IMR-90 (cell line): Measurements from ENCODE around the gene ID3. TPM values are rescaled to one million over a fixed set of nuclear protein-coding genes. Genes with fewer than 3 reads are reported as not detected.

Source experiments
- ATAC-seq: fragments of 200-7000 bp; cut with Tn5 transposase; 2 replicates; pipeline ENCODE4 v1.9.1; 2020; ENCODE audit warnings: low read depth, mild to moderate bottlenecking, moderate library complexity
- BruUV-seq: library from RNA; stranded (reverse); fragments of 400-500 nt; replicated peaks from 2 replicates; lab custom pipeline; 2021; lab: Mats Ljungman, UMichigan
- CTCF ChIA-PET: fragments of 300-600 bp; formaldehyde crosslinking; extraction: SDS; loops from one replicate; lab custom pipeline; 2021; ENCODE audit warnings: antibody characterized with exemption; lab: Yijun Ruan, JAX
- POLR2A ChIA-PET: fragments of 300-600 bp; sonication (Branson Sonifier 250); formaldehyde crosslinking; loops from one replicate; lab custom pipeline; 2022; ENCODE audit warnings: antibody characterized with exemption; ENCODE audit not compliant: unreplicated experiment; lab: Charles Lee
- DNase-seq: peaks from one replicate; pipeline ENCODE4 v3.0.0; 2013
- H2AFZ ChIP-seq: replicated peaks from 2 replicates; pipeline ENCODE3; 2013; ENCODE audit warnings: low read length, mild to moderate bottlenecking; ENCODE audit not compliant: poor library complexity
- H2AK5ac ChIP-seq: 2 replicates; pipeline ENCODE4 v1.6.1; 2013; ENCODE audit warnings: low read depth, low read length, inconsistent platforms
- H2AK9ac ChIP-seq: replicated peaks from 2 replicates; pipeline ENCODE3; 2013; ENCODE audit warnings: mild to moderate bottlenecking, low read depth, low read length, moderate library complexity; ENCODE audit not compliant: poor library complexity
- H2BK120ac ChIP-seq: 2 replicates; pipeline ENCODE4 v1.6.1; 2013; ENCODE audit warnings: low read depth, low read length, inconsistent platforms
- H2BK15ac ChIP-seq: 3 replicates; pipeline ENCODE4 v1.6.1; 2013; ENCODE audit warnings: low read depth, low read length, inconsistent platforms
- H2BK20ac ChIP-seq: 2 replicates; pipeline ENCODE4 v1.6.1; 2013; ENCODE audit warnings: low read depth, mild to moderate bottlenecking, inconsistent platforms, low read length, moderate library complexity
- H2BK5ac ChIP-seq: 2 replicates; pipeline ENCODE4 v1.6.1; 2013; ENCODE audit warnings: mild to moderate bottlenecking, low read depth, low read length, inconsistent platforms; ENCODE audit not compliant: poor library complexity, severe bottlenecking
- H3K14ac ChIP-seq: replicated peaks from 2 replicates; pipeline ENCODE4 v1.6.1; 2013; ENCODE audit warnings: low read depth, low read length, inconsistent platforms
- H3K18ac ChIP-seq: 2 replicates; pipeline ENCODE4 v1.6.1; 2013; ENCODE audit warnings: low read depth, low read length, control low read depth
- H3K23ac ChIP-seq: 2 replicates; pipeline ENCODE4 v1.6.1; 2013; ENCODE audit warnings: low read depth, low read length, inconsistent platforms
- H3K27ac ChIP-seq: 2 replicates; pipeline ENCODE4 v1.5.1; 2013; ENCODE audit warnings: mild to moderate bottlenecking, control low read depth, low read length; ENCODE audit not compliant: insufficient read depth
- H3K27me3 ChIP-seq: 2 replicates; pipeline ENCODE4 v1.6.1; 2013; ENCODE audit warnings: low read length; ENCODE audit not compliant: control insufficient read depth, insufficient read depth
- H3K36me3 ChIP-seq: 2 replicates; pipeline ENCODE4 v1.6.1; 2013; ENCODE audit warnings: low read length, mixed read lengths; ENCODE audit not compliant: control insufficient read depth, insufficient read depth
- H3K4ac ChIP-seq: 2 replicates; pipeline ENCODE4 v1.6.1; 2013; ENCODE audit warnings: low read depth, low read length, inconsistent platforms
- H3K4me1 ChIP-seq: 2 replicates; pipeline ENCODE4 v1.6.1; 2013; ENCODE audit warnings: low read length, mixed read lengths; ENCODE audit not compliant: control insufficient read depth, insufficient read depth
- H3K4me2 ChIP-seq: 2 replicates; pipeline ENCODE4 v1.6.1; 2013; ENCODE audit warnings: low read depth, mild to moderate bottlenecking, control low read depth, low read length, moderate library complexity
- H3K4me3 ChIP-seq: 2 replicates; pipeline ENCODE4 v1.5.1; 2013; ENCODE audit warnings: low read depth, mild to moderate bottlenecking, control low read depth, low read length, moderate library complexity; ENCODE audit not compliant: insufficient read depth
- H3K56ac ChIP-seq: 2 replicates; pipeline ENCODE4 v1.6.1; 2013; ENCODE audit warnings: low read length, inconsistent platforms; ENCODE audit not compliant: insufficient read depth; ENCODE audit errors: extremely low read depth
- H3K79me1 ChIP-seq, 2 experiments: 2 replicates each; pipeline ENCODE4 v1.6.1; 2013; ENCODE audit warnings: low read length in 2 of 2, inconsistent platforms in 1 of 2, low read depth in 1 of 2
- H3K9ac ChIP-seq: 2 replicates; pipeline ENCODE4 v1.6.1; 2013; ENCODE audit warnings: low read depth, low read length, control low read depth
- H3K9me1 ChIP-seq: 2 replicates; pipeline ENCODE4 v1.6.1; 2013; ENCODE audit warnings: low read length, inconsistent platforms; ENCODE audit not compliant: insufficient read depth
- H3K9me3 ChIP-seq: 2 replicates; pipeline ENCODE4 v1.6.1; 2013; ENCODE audit warnings: low read length; ENCODE audit not compliant: control insufficient read depth, insufficient read depth
- H4K20me1 ChIP-seq: 2 replicates; pipeline ENCODE4 v1.6.1; 2013; ENCODE audit warnings: low read length, inconsistent platforms; ENCODE audit not compliant: insufficient read depth
- H4K5ac ChIP-seq: 2 replicates; pipeline ENCODE4 v1.6.1; 2013; ENCODE audit warnings: mild to moderate bottlenecking, low read depth, low read length, control low read depth
- H4K8ac ChIP-seq, 2 experiments: 2 replicates each; pipeline ENCODE4 v1.6.1; 2013; ENCODE audit warnings: low read depth in 2 of 2, low read length in 2 of 2, control low read depth in 1 of 2, inconsistent platforms in 1 of 2
- H4K91ac ChIP-seq: 2 replicates; pipeline ENCODE4 v1.6.1; 2013; ENCODE audit warnings: low read depth, low read length, inconsistent platforms; ENCODE audit not compliant: insufficient read depth
- BHLHE40 ChIP-seq: fragments of 150-350 bp; IDR thresholded peaks from 2 replicates; pipeline ENCODE4 v1.6.1; 2016; ENCODE audit warnings: mild to moderate bottlenecking, low read depth, low read length
- CEBPB ChIP-seq: IDR thresholded peaks from 2 replicates; pipeline ENCODE4 v1.6.1; 2012; ENCODE audit warnings: low read depth, low read length, improper control_type of control experiment
- CHD1 ChIP-seq: IDR thresholded peaks from 2 replicates; pipeline ENCODE4 v1.6.1; 2012; ENCODE audit warnings: low read depth, low read length, improper control_type of control experiment
- FOS ChIP-seq: fragments of 150-350 bp; IDR thresholded peaks from 2 replicates; pipeline ENCODE4 v1.6.1; 2016; ENCODE audit warnings: low read depth, low read length
- MAFK ChIP-seq: IDR thresholded peaks from 2 replicates; pipeline ENCODE4 v1.6.1; 2012; ENCODE audit warnings: low read depth, low read length, improper control_type of control experiment
- POLR2A ChIP-seq: IDR thresholded peaks from 2 replicates; pipeline ENCODE4 v1.6.1; 2012; ENCODE audit warnings: mild to moderate bottlenecking, low read depth, low read length
- WGBS, 2 experiments: methylation state at CpG; one replicate each; pipeline versions ENCODE4 v1.1.5 to v1.1.7; 2013; ENCODE audit warnings: missing lambda C conversion rate in 2 of 2; ENCODE audit not compliant: insufficient read length in 1 of 2; ENCODE audit errors: extremely low coverage in 2 of 2; 5-methylcytosine and 5-hydroxymethylcytosine counted together
- dilution Hi-C: fragments of 300-500 bp; cut with HindIII; formaldehyde crosslinking; loops from one replicate; pipeline ENCODE4 v1.14.3; 2018; ENCODE audit warnings: low sequenced_read_pairs; ENCODE audit not compliant: unreplicated experiment
- in situ Hi-C: fragments of 300-500 bp; cut with MboI; formaldehyde crosslinking; loops from 3 replicates; pipeline ENCODE4 v1.14.3; 2019; ENCODE audit warnings: low sequenced_read_pairs, inconsistent platforms, mixed read lengths
- intact Hi-C: fragments of 100-400 bp; cut with micrococcal nuclease; formaldehyde crosslinking; loops from 2 replicates; pipeline ENCODE4 v1.10.0; 2022
- polyA plus RNA-seq, 3 experiments: library from polyadenylated mRNA; depleted of rRNA; stranded (reverse); fragments of >200 nt; gene quantifications; 2 replicates each; pipeline ENCODE4 v1.2.3, GENCODE V29; 2012; ENCODE audit warnings: low replicate concordance in 1 of 3
- total RNA-seq: library from RNA; depleted of rRNA; stranded (reverse); fragments of >200 nt; gene quantifications from 2 replicates; pipeline ENCODE4 v1.2.3, GENCODE V29; 2012
- TF ChIP-seq, protein P1 (sequence below): conservative IDR thresholded peaks from 2 replicates; pipeline ENCODE4 v1.5.1; 2012; ENCODE audit warnings: mild to moderate bottlenecking, low read depth, low read length, improper control_type of control experiment
- TF ChIP-seq, protein P2 (sequence below): fragments of 150-350 bp; IDR thresholded peaks from 2 replicates; pipeline ENCODE4 v1.6.1; 2017; ENCODE audit warnings: mild to moderate bottlenecking, antibody characterized with exemption, low read length, low read depth
- TF ChIP-seq, protein P3 (sequence below): fragments of 150-350 bp; IDR thresholded peaks from 2 replicates; pipeline ENCODE4 v1.6.1; 2016; ENCODE audit warnings: low read depth, mild to moderate bottlenecking, low read length, moderate library complexity, borderline replicate concordance

The ID3 gene
- total and polyA plus RNA-seq, 2 of the 4 experiments (the other 2 are of a cell fraction) = 109 to 304 TPM

DNA sequence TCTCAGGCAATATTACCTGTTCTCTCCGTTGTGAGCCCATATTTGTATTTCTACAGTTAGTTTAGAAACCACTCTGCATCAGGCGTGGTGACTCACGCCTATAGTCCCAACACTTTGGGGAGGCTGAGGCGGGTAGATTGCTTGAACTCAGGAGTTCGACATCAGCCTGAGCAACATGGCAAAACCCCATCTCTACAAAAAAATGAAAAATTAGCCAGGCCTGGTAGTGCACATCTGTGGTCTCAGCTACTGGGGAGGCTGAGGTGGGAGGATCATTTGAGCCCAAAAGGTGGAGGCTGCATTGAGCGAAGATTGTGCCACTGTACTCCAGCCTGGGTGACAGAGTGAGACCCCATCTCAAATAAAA lies 19.7 kb upstream of the ID3 start:
- dilution Hi-C loops (no loop called here), in situ Hi-C loops (no loop called here), intact Hi-C loops (loop anchor here (2.0 kb wide), 1 partner anchor 16 kb away; no protein-coding TSS in a partner anchor)
- Histone ChIP-seq H3K23ac (0 out of 2 replicates have a peak overlapping the region, but pooled peaks have one; percentile 49), H2BK20ac (peak overlapping the region; percentile 86; the same call in 1 of the 2 replicates), H2AFZ (no peak overlapping the region), H3K4me1 (peaks cover 28% of the 10 kb centered on the region), H2AK9ac (no peak overlapping the region), H3K27ac (peak overlapping the region; percentile 50; the same call in 1 of the 2 replicates), H4K8ac (peak overlapping the region; percentile 60 to 84; a peak in 2 of 4 replicates), H2AK5ac (peak overlapping the region; percentile 99), H2BK5ac (peak overlapping the region; percentile 98), H4K20me1 (no peaks in the 10 kb centered on the region; the same call in 1 of the 2 replicates), H3K9me1 (peaks cover 29% of the 10 kb centered on the region), H3K9ac (no peak overlapping the region), H3K56ac (no peak overlapping the region), H3K79me1 (peaks cover 15 to 46% of the 10 kb centered on the region in 2 experiments; a peak in 3 of 4 replicates), H3K9me3 (no peaks in the 10 kb centered on the region; the same call in 1 of the 2 replicates), H4K91ac (peak overlapping the region; percentile 40; the same call in 1 of the 2 replicates), H2BK120ac (peak overlapping the region; percentile 68), H4K5ac (peak overlapping the region; percentile 60; the same call in 1 of the 2 replicates), H3K4me3 (no peak overlapping the region), H3K18ac (peak overlapping the region; percentile 66), H3K4ac (peak overlapping the region; percentile 81), H2BK15ac (peak overlapping the region; percentile 82; the same call in 2 of the 3 replicates), H3K4me2 (no peak overlapping the region), H3K36me3 (no peaks in the 10 kb centered on the region), H3K14ac (peak overlapping the region; percentile 37; the same call in 1 of the 2 replicates), H3K27me3 (no peaks in the 10 kb centered on the region)
- ATAC-seq = no peak
- no peak for TF ChIP-seq CHD1
- TF ChIP-seq, protein P1, sequence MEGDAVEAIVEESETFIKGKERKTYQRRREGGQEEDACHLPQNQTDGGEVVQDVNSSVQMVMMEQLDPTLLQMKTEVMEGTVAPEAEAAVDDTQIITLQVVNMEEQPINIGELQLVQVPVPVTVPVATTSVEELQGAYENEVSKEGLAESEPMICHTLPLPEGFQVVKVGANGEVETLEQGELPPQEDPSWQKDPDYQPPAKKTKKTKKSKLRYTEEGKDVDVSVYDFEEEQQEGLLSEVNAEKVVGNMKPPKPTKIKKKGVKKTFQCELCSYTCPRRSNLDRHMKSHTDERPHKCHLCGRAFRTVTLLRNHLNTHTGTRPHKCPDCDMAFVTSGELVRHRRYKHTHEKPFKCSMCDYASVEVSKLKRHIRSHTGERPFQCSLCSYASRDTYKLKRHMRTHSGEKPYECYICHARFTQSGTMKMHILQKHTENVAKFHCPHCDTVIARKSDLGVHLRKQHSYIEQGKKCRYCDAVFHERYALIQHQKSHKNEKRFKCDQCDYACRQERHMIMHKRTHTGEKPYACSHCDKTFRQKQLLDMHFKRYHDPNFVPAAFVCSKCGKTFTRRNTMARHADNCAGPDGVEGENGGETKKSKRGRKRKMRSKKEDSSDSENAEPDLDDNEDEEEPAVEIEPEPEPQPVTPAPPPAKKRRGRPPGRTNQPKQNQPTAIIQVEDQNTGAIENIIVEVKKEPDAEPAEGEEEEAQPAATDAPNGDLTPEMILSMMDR = no peak
- no peak for TF ChIP-seq POLR2A
- TF ChIP-seq MAFK = no peak
- TF ChIP-seq BHLHE40 = no peak
- TF ChIP-seq, protein P2, sequence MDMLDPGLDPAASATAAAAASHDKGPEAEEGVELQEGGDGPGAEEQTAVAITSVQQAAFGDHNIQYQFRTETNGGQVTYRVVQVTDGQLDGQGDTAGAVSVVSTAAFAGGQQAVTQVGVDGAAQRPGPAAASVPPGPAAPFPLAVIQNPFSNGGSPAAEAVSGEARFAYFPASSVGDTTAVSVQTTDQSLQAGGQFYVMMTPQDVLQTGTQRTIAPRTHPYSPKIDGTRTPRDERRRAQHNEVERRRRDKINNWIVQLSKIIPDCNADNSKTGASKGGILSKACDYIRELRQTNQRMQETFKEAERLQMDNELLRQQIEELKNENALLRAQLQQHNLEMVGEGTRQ = no peak
- TF ChIP-seq FOS = no peak
- no peak for TF ChIP-seq CEBPB
- TF ChIP-seq, protein P3, sequence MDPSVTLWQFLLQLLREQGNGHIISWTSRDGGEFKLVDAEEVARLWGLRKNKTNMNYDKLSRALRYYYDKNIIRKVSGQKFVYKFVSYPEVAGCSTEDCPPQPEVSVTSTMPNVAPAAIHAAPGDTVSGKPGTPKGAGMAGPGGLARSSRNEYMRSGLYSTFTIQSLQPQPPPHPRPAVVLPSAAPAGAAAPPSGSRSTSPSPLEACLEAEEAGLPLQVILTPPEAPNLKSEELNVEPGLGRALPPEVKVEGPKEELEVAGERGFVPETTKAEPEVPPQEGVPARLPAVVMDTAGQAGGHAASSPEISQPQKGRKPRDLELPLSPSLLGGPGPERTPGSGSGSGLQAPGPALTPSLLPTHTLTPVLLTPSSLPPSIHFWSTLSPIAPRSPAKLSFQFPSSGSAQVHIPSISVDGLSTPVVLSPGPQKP = no peak
- POLR2A ChIA-PET = no interaction called here
- no CpG with 5 or more reads among the region's 6 CpGs for WGBS, 2 experiments
- CTCF ChIA-PET = interaction anchor here (0.6 kb wide), 1 partner anchor 33 kb away, joined by 4 read pairs; no protein-coding TSS in a partner anchor
- no peak for DNase-seq
- no TSS peak for BruUV-seq
